HEK293 (cell line): Measurements from ENCODE around the gene PREX1.

Experiments used
- CTCF ChIA-PET: fragments of 350-600 bp; formaldehyde crosslinking; extraction: SDS; loops from one replicate; lab custom pipeline; 2021; ENCODE audit warnings: antibody characterized with exemption; lab: Yijun Ruan, JAX
- POLR2A ChIA-PET: fragments of 300-600 bp; formaldehyde crosslinking; extraction: SDS; loops from one replicate; lab custom pipeline; 2020; ENCODE audit warnings: antibody characterized with exemption, inconsistent platforms; lab: Yijun Ruan, JAX
- H3K27ac ChIP-seq: fragments of 200-500 bp; sonication (Bioruptor generic); 2 replicates; pipeline ENCODE4 v1.5.1; 2014; ENCODE audit warnings: low read depth, low read length, control low read depth, inconsistent platforms; ENCODE audit errors: extremely low read depth
- H3K36me3 ChIP-seq, 2 experiments: fragments of 200-500 bp in 1 of 2; sonication (Bioruptor generic) in 1 of 2; 1 replicate in 1 of 2; 2 replicates in 1 of 2; pipeline ENCODE4 v1.5.1; 2014 to 2017; ENCODE audit warnings: inconsistent platforms in 2 of 2, low read length in 2 of 2; ENCODE audit not compliant: control insufficient read depth in 2 of 2, insufficient read depth in 1 of 2
- H3K4me1 ChIP-seq: fragments of 200-500 bp; sonication (Bioruptor generic); 2 replicates; pipeline ENCODE4 v1.5.1; 2014; ENCODE audit warnings: mild to moderate bottlenecking, low read length, inconsistent platforms; ENCODE audit not compliant: control insufficient read depth, insufficient read depth
- H3K4me3 ChIP-seq: 2 replicates; pipeline ENCODE4 v1.5.1; 2011; ENCODE audit warnings: low read depth, mild to moderate bottlenecking, control low read depth, low read length, moderate library complexity
- H3K9me3 ChIP-seq: fragments of 200-500 bp; sonication (Bioruptor generic); 2 replicates; pipeline ENCODE4 v1.5.1; 2014; ENCODE audit warnings: low read depth, low read length, inconsistent platforms; ENCODE audit not compliant: control insufficient read depth, insufficient read depth
- BCL11B ChIP-seq: fragments of 450-650 bp; formaldehyde crosslinking; IDR thresholded peaks from 2 replicates; pipeline ENCODE4 v1.5.1; 2016; ENCODE audit warnings: low read depth, missing biosample characterization, missing genetic modification characterization
- GLIS1 ChIP-seq: fragments of 450-650 bp; formaldehyde crosslinking; IDR thresholded peaks from 2 replicates; pipeline ENCODE4 v1.5.1; 2016; ENCODE audit warnings: missing biosample characterization, missing genetic modification characterization
- KLF9 ChIP-seq: fragments of 450-650 bp; formaldehyde crosslinking; IDR thresholded peaks from 2 replicates; pipeline ENCODE4 v1.5.1; 2016; ENCODE audit warnings: missing biosample characterization, missing genetic modification characterization, low read depth
- SETDB1 ChIP-seq: IDR thresholded peaks from one replicate; pipeline ENCODE4 v1.6.1; 2017; ENCODE audit warnings: mild to moderate bottlenecking, low read length, moderate library complexity, mixed read lengths; ENCODE audit not compliant: insufficient read length
- TCF7L2 ChIP-seq: IDR thresholded peaks from 2 replicates; pipeline ENCODE4 v1.6.1; 2011; ENCODE audit warnings: low read depth, mild to moderate bottlenecking, inconsistent platforms, low read length, moderate library complexity, borderline replicate concordance
- ZBTB44 ChIP-seq: fragments of 450-650 bp; IDR thresholded peaks from 2 replicates; pipeline ENCODE4 v1.5.1; 2018; ENCODE audit warnings: missing biosample characterization, mild to moderate bottlenecking, missing genetic modification characterization
- ZBTB49 ChIP-seq: fragments of 450-650 bp; formaldehyde crosslinking; IDR thresholded peaks from 2 replicates; pipeline ENCODE4 v1.5.1; 2016; ENCODE audit warnings: missing biosample characterization, missing genetic modification characterization, low read depth
- ZNF133 ChIP-seq: fragments of 450-650 bp; formaldehyde crosslinking; IDR thresholded peaks from 2 replicates; pipeline ENCODE4 v1.5.1; 2016; ENCODE audit warnings: missing biosample characterization, missing genetic modification characterization
- ZNF140 ChIP-seq: fragments of 450-650 bp; formaldehyde crosslinking; IDR thresholded peaks from 2 replicates; pipeline ENCODE4 v1.5.1; 2016; ENCODE audit warnings: missing biosample characterization, missing genetic modification characterization
- ZNF146 ChIP-seq: fragments of 450-650 bp; formaldehyde crosslinking; IDR thresholded peaks from 2 replicates; pipeline ENCODE4 v1.5.1; 2016; ENCODE audit warnings: missing biosample characterization, missing genetic modification characterization
- ZNF169 ChIP-seq: fragments of 450-650 bp; formaldehyde crosslinking; IDR thresholded peaks from 2 replicates; pipeline ENCODE4 v1.5.1; 2016; ENCODE audit warnings: missing biosample characterization, missing genetic modification characterization
- ZNF202 ChIP-seq: fragments of 450-650 bp; formaldehyde crosslinking; IDR thresholded peaks from 2 replicates; pipeline ENCODE4 v1.5.1; 2016; ENCODE audit warnings: missing biosample characterization, missing genetic modification characterization, borderline replicate concordance
- ZNF311 ChIP-seq: fragments of 450-650 bp; formaldehyde crosslinking; IDR thresholded peaks from 2 replicates; pipeline ENCODE4 v1.5.1; 2017; ENCODE audit warnings: missing biosample characterization, missing genetic modification characterization, borderline replicate concordance
- ZNF366 ChIP-seq: fragments of 450-650 bp; formaldehyde crosslinking; conservative IDR thresholded peaks from 2 replicates; pipeline ENCODE4 v1.5.1; 2016; ENCODE audit warnings: missing biosample characterization, missing genetic modification characterization
- ZNF391 ChIP-seq: fragments of 450-650 bp; formaldehyde crosslinking; IDR thresholded peaks from 2 replicates; pipeline ENCODE4 v1.5.1; 2016; ENCODE audit warnings: low read depth, missing biosample characterization, missing genetic modification characterization, borderline replicate concordance
- ZNF48 ChIP-seq: fragments of 450-650 bp; formaldehyde crosslinking; IDR thresholded peaks from 2 replicates; pipeline ENCODE4 v1.5.1; 2016; ENCODE audit warnings: missing biosample characterization, missing genetic modification characterization
- ZNF585B ChIP-seq: fragments of 450-650 bp; formaldehyde crosslinking; IDR thresholded peaks from 2 replicates; pipeline ENCODE4 v1.5.1; 2016; ENCODE audit warnings: missing biosample characterization, missing genetic modification characterization
- ZNF624 ChIP-seq: fragments of 450-650 bp; formaldehyde crosslinking; IDR thresholded peaks from 2 replicates; pipeline ENCODE4 v1.5.1; 2017; ENCODE audit warnings: missing biosample characterization, missing genetic modification characterization
- ZNF768 ChIP-seq: fragments of 450-650 bp; formaldehyde crosslinking; IDR thresholded peaks from 2 replicates; pipeline ENCODE4 v1.5.1; 2018; ENCODE audit warnings: missing biosample characterization, mild to moderate bottlenecking, missing genetic modification characterization
- ZSCAN18 ChIP-seq: fragments of 450-650 bp; formaldehyde crosslinking; IDR thresholded peaks from 2 replicates; pipeline ENCODE4 v1.5.1; 2016; ENCODE audit warnings: missing biosample characterization, missing genetic modification characterization
- TF ChIP-seq, protein P1 (sequence below): fragments of 450-650 bp; IDR thresholded peaks from 2 replicates; pipeline ENCODE4 v1.5.1; 2018; ENCODE audit warnings: missing biosample characterization, missing genetic modification characterization
- TF ChIP-seq, protein P2 (sequence below): fragments of 450-650 bp; formaldehyde crosslinking; IDR thresholded peaks from 2 replicates; pipeline ENCODE4 v1.5.1; 2016; ENCODE audit warnings: missing biosample characterization, missing genetic modification characterization

Gene PREX1

DNA sequence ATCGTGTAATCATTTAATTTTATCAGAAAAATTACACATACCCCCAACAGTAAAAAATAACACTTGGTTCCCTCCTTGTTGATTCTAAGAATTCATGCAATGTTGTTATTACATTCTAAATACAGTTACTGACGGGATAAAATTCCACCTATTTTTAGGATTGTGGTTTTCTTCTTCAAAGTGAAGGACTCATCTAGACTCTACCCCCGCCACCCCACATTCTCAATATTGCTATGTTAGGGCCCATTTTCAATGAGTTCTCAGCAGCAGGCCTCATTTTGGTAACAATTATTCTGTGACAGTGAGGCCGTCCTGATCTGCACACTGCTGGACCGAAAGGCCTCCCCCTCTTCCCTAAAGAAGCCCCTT lies 43.5 kb downstream of the PREX1 start (continued):
- TF ChIP-seq, protein P1, sequence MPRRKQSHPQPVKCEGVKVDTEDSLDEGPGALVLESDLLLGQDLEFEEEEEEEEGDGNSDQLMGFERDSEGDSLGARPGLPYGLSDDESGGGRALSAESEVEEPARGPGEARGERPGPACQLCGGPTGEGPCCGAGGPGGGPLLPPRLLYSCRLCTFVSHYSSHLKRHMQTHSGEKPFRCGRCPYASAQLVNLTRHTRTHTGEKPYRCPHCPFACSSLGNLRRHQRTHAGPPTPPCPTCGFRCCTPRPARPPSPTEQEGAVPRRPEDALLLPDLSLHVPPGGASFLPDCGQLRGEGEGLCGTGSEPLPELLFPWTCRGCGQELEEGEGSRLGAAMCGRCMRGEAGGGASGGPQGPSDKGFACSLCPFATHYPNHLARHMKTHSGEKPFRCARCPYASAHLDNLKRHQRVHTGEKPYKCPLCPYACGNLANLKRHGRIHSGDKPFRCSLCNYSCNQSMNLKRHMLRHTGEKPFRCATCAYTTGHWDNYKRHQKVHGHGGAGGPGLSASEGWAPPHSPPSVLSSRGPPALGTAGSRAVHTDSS (tag by site-specific recombination): no peak

GRCh38 chr20:48783533-48784272 lies 44.1 kb downstream of the PREX1 start:
- no peak for TF ChIP-seq ZNF140 (tag by site-specific recombination)
- TF ChIP-seq, all 188 proteins: peak for 0
- ChIA-PET POLR2A (no interaction called here), CTCF (interaction anchor here (1.0 kb wide), 1 partner anchor 122 kb away, joined by 11 read pairs; no protein-coding TSS in a partner anchor)
- Histone ChIP-seq H3K4me1 (no peaks in the 10 kb centered on the region), H3K4me3 (no peak overlapping the region), H3K9me3 (no peaks in the 10 kb centered on the region), H3K36me3 (no peaks in the 10 kb centered on the region), H3K27ac (no peak overlapping the region)

- TF ChIP-seq ZNF311 (tag by site-specific recombination): no peak
- TF ChIP-seq ZNF146 (tag by site-specific recombination): no peak
- no peak for TF ChIP-seq ZNF391 (tag by site-specific recombination)
- TF ChIP-seq ZNF624 (tag by site-specific recombination): no peak
- TF ChIP-seq ZNF133 (tag by site-specific recombination): no peak
- no peak for TF ChIP-seq ZNF202 (tag by site-specific recombination)
- TF ChIP-seq, protein P2, sequence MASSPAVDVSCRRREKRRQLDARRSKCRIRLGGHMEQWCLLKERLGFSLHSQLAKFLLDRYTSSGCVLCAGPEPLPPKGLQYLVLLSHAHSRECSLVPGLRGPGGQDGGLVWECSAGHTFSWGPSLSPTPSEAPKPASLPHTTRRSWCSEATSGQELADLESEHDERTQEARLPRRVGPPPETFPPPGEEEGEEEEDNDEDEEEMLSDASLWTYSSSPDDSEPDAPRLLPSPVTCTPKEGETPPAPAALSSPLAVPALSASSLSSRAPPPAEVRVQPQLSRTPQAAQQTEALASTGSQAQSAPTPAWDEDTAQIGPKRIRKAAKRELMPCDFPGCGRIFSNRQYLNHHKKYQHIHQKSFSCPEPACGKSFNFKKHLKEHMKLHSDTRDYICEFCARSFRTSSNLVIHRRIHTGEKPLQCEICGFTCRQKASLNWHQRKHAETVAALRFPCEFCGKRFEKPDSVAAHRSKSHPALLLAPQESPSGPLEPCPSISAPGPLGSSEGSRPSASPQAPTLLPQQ: no peak
- TF ChIP-seq ZBTB44 (tag by site-specific recombination): no peak
- TF ChIP-seq GLIS1 (tag by site-specific recombination): no peak
- no peak for TF ChIP-seq BCL11B (tag by site-specific recombination)
- TF ChIP-seq TCF7L2: no peak
- Histone ChIP-seq H3K27ac (no peak overlapping the region), H3K4me3 (no peak overlapping the region), H3K36me3 (no peaks in the 10 kb centered on the region), H3K9me3 (no peaks in the 10 kb centered on the region), H3K4me1 (no peaks in the 10 kb centered on the region)
- POLR2A ChIA-PET: no interaction called here
- CTCF ChIA-PET: no interaction called here
Observed at GRCh38 chr20:48782901-48783308, 44.9 kb downstream of the PREX1 start.

GRCh38 chr20:48782053-48782452 lies 45.7 kb downstream of the PREX1 start:
- TF ChIP-seq ZBTB49 (tag by site-specific recombination) (no peak), ZNF768 (no peak), ZNF169 (tag by site-specific recombination) (no peak), ZSCAN18 (tag by site-specific recombination) (no peak), ZNF585B (tag by site-specific recombination) (no peak), KLF9 (tag by site-specific recombination) (no peak), SETDB1 (no peak), ZNF366 (tag by site-specific recombination) (no peak), ZNF48 (no peak)
- H3K4me3 ChIP-seq: no peak overlapping the region
- no peaks in the 10 kb centered on the region for H3K9me3 ChIP-seq
- H3K27ac ChIP-seq: no peak overlapping the region
- ChIA-PET POLR2A (no interaction called here), CTCF (no interaction called here)
- no peaks in the 10 kb centered on the region for H3K36me3 ChIP-seq
- H3K4me1 ChIP-seq: no peaks in the 10 kb centered on the region
